Peyer's patch (tissue), 4 donors: ENCODE data around the gene KCNQ5. TPM values are rescaled to one million over a fixed set of nuclear protein-coding genes. Genes with fewer than 3 reads are reported as not detected.

Experiments used
- DNase-seq, 3 donors: peaks; one replicate each; pipeline ENCODE4 v3.0.0-alpha.2; 2017 to 2019
- H3K27ac ChIP-seq, 4 donors: fragments of 200-600 bp; sonication (generic); one replicate each; pipeline ENCODE4 v1.5.1; 2016 to 2019
- H3K27me3 ChIP-seq, 2 donors: fragments of 200-600 bp; sonication (generic); one replicate each; pipeline ENCODE4 v1.5.1; 2019
- H3K36me3 ChIP-seq, 3 donors: fragments of 200-600 bp; sonication (generic); one replicate each; pipeline ENCODE4 v1.5.1; 2016 to 2019
- H3K4me1 ChIP-seq, 4 donors: fragments of 200-600 bp; sonication (generic); one replicate each; pipeline ENCODE4 v1.5.1; 2016 to 2019
- H3K4me3 ChIP-seq, 4 donors: fragments of 200-600 bp; sonication (generic); 1 replicate in 3 of 4; 2 replicates in 1 of 4; pipeline ENCODE4 v1.5.1; 2016 to 2019; ENCODE audit warnings: mild to moderate bottlenecking in 1 of 4
- H3K9me3 ChIP-seq, 4 donors: fragments of 200-600 bp; sonication (generic); one replicate each; pipeline ENCODE4 v1.5.1; 2016 to 2019; ENCODE audit warnings: mild to moderate bottlenecking in 1 of 4
- CTCF ChIP-seq, 6 experiments: fragments of 450-650 bp in 4 of 6; fragments of 200-600 bp in 2 of 6; sonication (generic) in 1 of 6; IDR thresholded peaks; one replicate each; pipeline ENCODE4 v1.5.1; 2017 to 2019; ENCODE audit warnings: antibody characterized with exemption in 6 of 6, mild to moderate bottlenecking in 3 of 6, moderate library complexity in 1 of 6
- POLR2A ChIP-seq, 2 donors: fragments of 450-650 bp; IDR thresholded peaks; one replicate each; pipeline ENCODE4 v1.5.1; 2017; ENCODE audit warnings: antibody characterized with exemption in 2 of 2, mild to moderate bottlenecking in 2 of 2, moderate library complexity in 2 of 2
- total RNA-seq, 4 donors: library from RNA; depleted of rRNA; stranded (reverse); fragments of >200 nt; gene quantifications; one replicate each; pipeline ENCODE4 v1.1.0, GENCODE V29; 2016

KCNQ5 gene
- total RNA-seq, 4 donors from 2014 or later = 0.27 to 5.0 (median 0.38) TPM; not detected in 1

DNA sequence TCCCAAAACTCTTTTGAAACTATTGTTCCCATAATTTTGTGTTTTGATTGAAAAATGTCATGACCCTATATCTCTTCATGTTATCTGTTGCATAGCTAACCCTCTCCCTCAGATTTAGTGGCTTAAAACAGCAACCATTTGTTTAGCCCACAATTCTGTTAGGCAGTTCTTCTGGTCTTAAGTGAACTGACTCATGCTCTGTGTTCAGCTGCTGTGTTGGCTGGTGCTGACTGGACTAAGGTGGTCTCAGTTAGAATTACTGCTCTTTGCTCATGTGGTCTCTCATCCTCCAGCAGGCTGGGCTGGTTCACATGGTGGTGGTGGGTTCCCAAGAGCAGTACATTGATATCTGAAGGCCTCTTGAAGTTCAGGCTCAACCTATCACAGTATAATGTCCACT lies 522.7 kb downstream of the KCNQ5 start:
- H3K27me3 ChIP-seq = no peaks in the 10 kb centered on the region
- H3K9me3 ChIP-seq = no peaks in the 10 kb centered on the region
- no peak overlapping the region for H3K4me3 ChIP-seq
- H3K27ac ChIP-seq = no peak overlapping the region
- DNase-seq = no peak
- no peaks in the 10 kb centered on the region for H3K36me3 ChIP-seq
- H3K4me1 ChIP-seq = no peaks in the 10 kb centered on the region
- TF ChIP-seq POLR2A (IDR thresholded peaks at IDR 0.05) = no peak
- no peak for TF ChIP-seq CTCF (IDR thresholded peaks at IDR 0.05)

- H3K4me3 ChIP-seq = no peak overlapping the region
- no peak for TF ChIP-seq CTCF (IDR thresholded peaks at IDR 0.05)
- no peak for TF ChIP-seq POLR2A (IDR thresholded peaks at IDR 0.05)
- no peaks in the 10 kb centered on the region for H3K27me3 ChIP-seq
- H3K4me1 ChIP-seq = no peaks in the 10 kb centered on the region
- H3K9me3 ChIP-seq = no peaks in the 10 kb centered on the region
- DNase-seq = no peak
- no peak overlapping the region for H3K27ac ChIP-seq
- no peaks in the 10 kb centered on the region for H3K36me3 ChIP-seq
These were observed 523.8 kb downstream of the KCNQ5 start for GRCh38 chr6:73145690-73146089.

- Histone ChIP-seq H3K4me3 (no peak overlapping the region), H3K27me3 (no peaks in the 10 kb centered on the region), H3K4me1 (no peaks in the 10 kb centered on the region), H3K9me3 (no peaks in the 10 kb centered on the region), H3K36me3 (no peaks in the 10 kb centered on the region), H3K27ac (no peak overlapping the region)
- TF ChIP-seq POLR2A (IDR thresholded peaks at IDR 0.05) (no peak), CTCF (IDR thresholded peaks at IDR 0.05) (no peak)
- no peak for DNase-seq
These were observed 529.9 kb downstream of the KCNQ5 start for GRCh38 chr6:73151732-73152131.

- no peak for TF ChIP-seq POLR2A (IDR thresholded peaks at IDR 0.05)
- TF ChIP-seq CTCF (IDR thresholded peaks at IDR 0.05) = no peak
- no peaks in the 10 kb centered on the region for H3K4me1 ChIP-seq
- DNase-seq = no peak
- no peaks in the 10 kb centered on the region for H3K9me3 ChIP-seq
- no peaks in the 10 kb centered on the region for H3K36me3 ChIP-seq
- no peaks in the 10 kb centered on the region for H3K27me3 ChIP-seq
- no peak overlapping the region for H3K4me3 ChIP-seq
- no peak overlapping the region for H3K27ac ChIP-seq
These were observed 530.7 kb downstream of the KCNQ5 start for GRCh38 chr6:73152556-73152955.

DNA sequence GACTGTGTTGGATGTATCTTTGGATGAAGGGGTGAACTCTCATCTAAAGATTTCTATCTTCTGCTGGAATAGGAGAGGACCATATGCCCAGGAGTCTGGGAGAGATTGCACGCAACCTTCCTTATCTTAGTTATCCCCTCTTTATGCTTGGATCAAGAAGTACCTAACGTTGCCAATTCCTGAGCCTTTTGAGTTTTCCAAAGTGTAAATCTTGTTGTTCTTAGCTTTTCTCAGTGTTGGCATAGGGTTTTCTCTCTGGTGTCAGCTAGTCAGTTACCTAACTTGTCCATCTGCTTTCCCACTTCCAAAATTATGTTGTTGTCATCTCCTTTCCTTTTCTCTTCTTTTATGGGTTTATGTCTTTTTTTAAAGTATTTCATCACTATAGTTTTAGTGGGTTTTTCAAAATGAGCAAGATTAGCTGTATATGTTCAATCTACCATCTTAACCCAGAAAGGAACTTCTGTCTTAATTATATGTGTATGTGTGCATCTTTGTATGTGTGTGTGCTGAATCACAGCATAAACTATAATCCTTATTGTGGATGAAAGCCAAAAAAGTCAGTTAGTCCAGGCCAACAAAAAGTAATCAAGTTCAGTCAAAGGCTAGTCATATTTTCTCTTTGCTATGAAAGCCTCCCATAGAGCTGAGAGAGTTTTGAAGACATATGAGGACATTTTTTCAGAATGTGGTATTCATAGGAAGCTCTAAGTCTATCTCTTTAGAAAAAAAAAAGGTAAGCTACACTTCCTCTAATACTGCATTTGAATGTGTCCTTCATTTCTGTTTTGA lies 531.3 kb downstream of the KCNQ5 start:
- Histone ChIP-seq H3K4me3 (no peak overlapping the region), H3K27ac (no peak overlapping the region), H3K27me3 (no peaks in the 10 kb centered on the region), H3K9me3 (no peaks in the 10 kb centered on the region), H3K4me1 (no peaks in the 10 kb centered on the region), H3K36me3 (no peaks in the 10 kb centered on the region)
- DNase-seq = no peak
- no peak for TF ChIP-seq POLR2A (IDR thresholded peaks at IDR 0.05)
- no peak for TF ChIP-seq CTCF (IDR thresholded peaks at IDR 0.05)
